HG02798 (cell line): ENCODE data around the gene GALNT8.
"Not testable (repeated sequence)": the region's sequence is repeated elsewhere in the genome, so short reads cannot be mapped to it uniquely, and the experiment has no call there.

Source experiments
- ATAC-seq: cut with Tn5 transposase; IDR thresholded peaks from one replicate; pipeline ENCODE4 v1.9.1; 2021; ENCODE audit warnings: mild to moderate bottlenecking; ENCODE audit not compliant: unreplicated experiment, poor library complexity

Gene GALNT8, protein sequence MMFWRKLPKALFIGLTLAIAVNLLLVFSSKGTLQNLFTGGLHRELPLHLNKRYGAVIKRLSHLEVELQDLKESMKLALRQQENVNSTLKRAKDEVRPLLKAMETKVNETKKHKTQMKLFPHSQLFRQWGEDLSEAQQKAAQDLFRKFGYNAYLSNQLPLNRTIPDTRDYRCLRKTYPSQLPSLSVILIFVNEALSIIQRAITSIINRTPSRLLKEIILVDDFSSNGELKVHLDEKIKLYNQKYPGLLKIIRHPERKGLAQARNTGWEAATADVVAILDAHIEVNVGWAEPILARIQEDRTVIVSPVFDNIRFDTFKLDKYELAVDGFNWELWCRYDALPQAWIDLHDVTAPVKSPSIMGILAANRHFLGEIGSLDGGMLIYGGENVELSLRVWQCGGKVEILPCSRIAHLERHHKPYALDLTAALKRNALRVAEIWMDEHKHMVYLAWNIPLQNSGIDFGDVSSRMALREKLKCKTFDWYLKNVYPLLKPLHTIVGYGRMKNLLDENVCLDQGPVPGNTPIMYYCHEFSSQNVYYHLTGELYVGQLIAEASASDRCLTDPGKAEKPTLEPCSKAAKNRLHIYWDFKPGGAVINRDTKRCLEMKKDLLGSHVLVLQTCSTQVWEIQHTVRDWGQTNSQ

GRCh38 chr12:4719821-4720636, at the start of gene GALNT8:
GALNT8 (plus strand) TSS chr12:4720400; CDS start chr12:4720678, 278 bp downstream.
- ATAC-seq, result no peak

- ATAC-seq, result no peak
Observed at GRCh38 chr12:4679711-4680110, 40.5 kb upstream of the GALNT8 start.

DNA sequence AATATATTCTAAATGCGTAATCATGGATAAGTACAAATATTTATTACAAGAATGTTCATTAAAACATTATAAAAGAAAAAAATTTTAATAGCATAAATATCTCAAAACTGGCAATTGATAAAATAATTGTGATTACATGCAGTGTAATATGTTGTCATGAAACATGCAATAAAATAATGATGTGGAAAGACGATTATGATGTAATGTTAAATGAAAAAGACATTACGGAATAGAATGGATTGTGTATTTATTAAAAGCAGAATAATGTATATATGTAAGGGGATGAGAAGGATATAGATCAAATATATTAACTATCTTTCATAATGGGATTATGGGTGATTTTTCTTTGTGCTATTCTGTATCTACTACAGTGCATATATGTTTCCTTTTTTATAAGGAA, 38.5 kb upstream of the GALNT8 start:
- ATAC-seq, result no peak

DNA sequence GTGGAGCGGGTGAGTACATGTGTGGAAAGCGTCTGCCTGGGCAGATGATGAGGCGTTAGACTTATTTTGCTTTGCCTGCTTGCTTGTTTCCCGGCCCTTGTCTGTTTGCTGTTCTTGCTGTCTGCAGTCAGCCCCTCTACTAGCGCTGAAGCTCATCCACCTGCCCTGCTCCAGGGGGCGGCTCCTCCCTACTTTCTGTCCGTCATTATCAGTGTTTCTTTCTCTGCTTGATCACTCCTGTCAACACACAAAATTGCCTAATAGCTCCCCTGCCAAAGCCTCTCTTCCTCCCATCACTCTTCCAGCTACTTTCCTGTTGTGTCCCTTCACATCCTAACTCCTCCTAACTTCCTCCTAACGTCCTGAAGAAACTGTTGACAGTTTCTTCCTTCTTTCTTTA, 34.9 kb upstream of the GALNT8 start:
- ATAC-seq, result no peak

DNA sequence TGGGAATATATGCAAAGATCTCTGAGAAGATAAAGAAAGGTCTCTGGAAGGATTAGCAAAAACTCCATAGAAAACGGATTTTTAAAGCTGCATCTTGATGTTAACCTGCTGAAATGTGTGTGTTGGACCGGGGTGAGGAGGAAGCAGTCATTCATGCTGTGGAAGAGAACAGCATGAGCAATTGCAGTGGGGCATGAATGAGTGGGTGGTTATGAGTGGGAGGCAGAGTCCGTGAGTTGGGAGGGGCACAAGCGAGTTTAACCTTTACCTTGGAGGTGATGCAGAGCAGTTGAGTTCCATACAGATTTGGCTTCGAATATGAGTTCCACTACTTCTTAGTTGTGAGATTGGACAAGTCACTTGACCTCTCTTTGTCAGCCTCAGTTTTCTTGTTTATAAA, 29.4 kb upstream of the GALNT8 start:
- ATAC-seq, result no peak

- ATAC-seq, result no peak
Observed at GRCh38 chr12:4700621-4701026, 19.6 kb upstream of the GALNT8 start.

- no peak for ATAC-seq
Observed at GRCh38 chr12:4701395-4702190, 18.6 kb upstream of the GALNT8 start.

- no peak for ATAC-seq
Observed at GRCh38 chr12:4703676-4704075, 16.5 kb upstream of the GALNT8 start.

GRCh38 chr12:4705824-4706223, 14.4 kb upstream of the GALNT8 start:
- no peak for ATAC-seq

- ATAC-seq, result no peak
Observed at GRCh38 chr12:4707306-4707705, 12.9 kb upstream of the GALNT8 start.

DNA sequence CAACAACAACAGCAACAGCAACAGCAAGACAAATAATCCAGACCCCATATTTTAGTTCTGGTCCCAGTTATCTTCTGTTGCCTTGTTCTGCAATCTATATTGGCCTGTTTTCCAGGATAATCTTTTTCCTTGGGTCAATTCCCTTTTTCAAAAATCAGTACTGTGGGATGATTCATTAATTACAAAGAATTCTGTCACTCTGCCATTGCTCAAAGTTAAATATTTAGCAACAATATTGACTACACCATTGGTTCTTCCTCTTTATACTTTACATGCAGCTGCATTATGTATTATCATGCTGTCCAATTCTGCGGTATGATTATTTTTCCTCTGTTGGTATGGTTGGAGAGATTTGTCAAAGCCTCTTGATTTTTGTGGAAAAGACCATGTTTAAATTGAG, 10.1 kb upstream of the GALNT8 start:
- no peak for ATAC-seq

DNA sequence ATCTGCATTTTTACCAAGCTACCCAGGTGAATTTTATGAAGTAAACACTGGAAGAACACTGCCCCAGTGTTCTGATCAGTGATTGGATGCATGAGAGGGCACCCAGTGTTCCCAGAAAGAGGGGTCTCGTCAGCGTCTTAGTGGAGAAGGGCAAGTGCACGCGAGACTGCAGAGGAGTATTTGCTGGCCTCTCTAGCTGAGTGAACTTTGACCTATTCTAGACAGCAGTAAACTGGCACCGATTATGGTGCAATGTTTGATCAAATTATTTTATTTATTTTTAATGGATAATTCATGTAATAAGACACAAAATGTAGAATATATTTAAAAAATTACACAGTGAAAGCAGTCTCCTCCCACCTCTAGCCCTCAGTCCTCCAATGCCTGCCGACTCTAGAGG, 5.3 kb upstream of the GALNT8 start:
- no peak for ATAC-seq

DNA sequence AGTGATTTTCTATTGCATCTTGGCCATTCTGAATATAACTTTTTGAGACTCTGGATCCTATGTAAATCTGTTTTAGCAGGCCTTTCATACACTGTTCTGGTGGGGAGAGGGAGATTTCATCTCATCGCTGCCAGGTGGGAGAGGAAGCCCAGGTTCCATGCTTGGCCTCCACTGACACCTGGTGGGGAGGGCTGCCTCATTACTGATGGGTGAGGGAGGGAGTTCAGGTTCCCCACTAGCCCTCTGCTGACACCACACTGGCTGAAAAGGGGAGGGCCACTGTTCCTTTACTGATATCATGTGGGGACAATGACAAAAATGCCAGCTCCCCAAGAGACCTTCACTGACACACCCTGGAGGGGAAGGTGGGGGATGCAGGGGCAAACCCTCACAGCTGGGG, 2.4 kb upstream of the GALNT8 start:
- no peak for ATAC-seq

DNA sequence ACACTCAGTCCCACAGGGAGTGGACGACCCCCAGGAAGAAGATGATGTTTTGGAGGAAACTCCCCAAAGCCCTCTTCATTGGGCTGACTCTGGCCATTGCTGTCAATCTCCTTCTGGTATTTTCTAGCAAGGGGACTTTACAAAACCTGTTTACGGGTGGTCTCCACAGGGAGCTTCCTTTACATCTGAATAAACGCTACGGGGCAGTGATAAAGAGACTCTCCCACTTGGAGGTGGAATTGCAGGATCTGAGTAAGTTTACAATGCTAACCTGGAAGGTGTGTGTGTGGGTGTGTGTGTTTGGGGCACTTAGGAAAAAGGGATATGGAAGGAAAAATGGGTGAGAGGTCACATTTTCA, 416 bp downstream of the GALNT8 start:
- no peak for ATAC-seq

DNA sequence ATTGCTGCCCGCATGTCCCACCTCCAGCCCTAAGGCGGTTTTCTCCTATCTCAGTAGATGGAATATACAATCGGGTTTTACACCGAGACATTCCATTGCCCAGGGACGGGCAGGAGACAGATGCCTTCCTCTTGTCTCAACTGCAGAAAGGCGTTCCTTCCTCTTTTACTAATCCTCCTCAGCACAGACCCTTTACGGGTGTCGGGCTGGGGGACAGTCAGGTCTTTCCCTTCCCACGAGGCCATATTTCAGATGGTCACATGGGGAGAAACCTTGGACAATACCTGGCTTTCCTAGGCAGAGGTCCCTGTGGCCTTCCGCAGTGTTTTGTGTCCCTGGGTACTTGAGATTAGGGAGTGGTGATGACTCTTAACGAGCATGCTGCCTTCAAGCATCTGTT, 1.4 kb downstream of the GALNT8 start:
- ATAC-seq, result not testable (repeated sequence)

DNA sequence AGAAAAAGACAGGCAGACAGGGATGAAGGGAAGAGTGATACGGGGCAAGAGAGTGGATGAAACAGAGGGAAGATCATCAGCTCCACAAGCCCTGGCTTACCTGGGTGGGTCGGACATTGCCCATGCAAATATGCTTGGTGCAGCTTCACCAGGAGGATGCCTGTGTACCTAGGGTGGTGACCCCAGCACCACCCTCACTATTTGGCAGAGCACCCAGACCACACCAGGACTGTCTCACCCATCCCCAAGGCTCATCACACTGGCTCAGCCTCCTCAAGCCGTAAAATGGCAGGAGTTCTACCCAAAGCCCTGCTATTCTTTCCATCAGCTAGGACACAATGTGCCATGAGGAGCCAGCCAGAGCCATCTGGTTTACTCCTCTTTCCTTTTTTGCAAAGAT, 3.0 kb downstream of the GALNT8 start:
- no peak for ATAC-seq

DNA sequence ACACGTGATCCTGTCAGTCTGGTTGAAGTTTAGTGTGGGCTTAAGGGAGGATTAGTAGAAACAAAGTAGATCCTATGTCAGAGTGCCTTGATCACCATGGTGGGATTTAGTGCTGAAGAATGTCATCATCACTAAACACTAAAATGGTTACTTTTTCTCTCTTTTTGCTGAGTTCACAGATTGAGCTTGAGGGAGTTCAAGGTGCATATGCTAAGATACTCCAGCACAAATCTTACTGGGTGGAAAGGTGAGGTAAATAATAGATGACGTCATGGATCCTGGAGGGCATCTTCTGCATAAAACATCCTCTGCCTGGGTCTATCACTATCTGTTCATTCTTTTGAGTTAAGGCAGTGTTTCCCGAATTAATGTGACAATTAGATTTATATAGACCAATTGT, 4.9 kb downstream of the GALNT8 start:
- ATAC-seq, result no peak

DNA sequence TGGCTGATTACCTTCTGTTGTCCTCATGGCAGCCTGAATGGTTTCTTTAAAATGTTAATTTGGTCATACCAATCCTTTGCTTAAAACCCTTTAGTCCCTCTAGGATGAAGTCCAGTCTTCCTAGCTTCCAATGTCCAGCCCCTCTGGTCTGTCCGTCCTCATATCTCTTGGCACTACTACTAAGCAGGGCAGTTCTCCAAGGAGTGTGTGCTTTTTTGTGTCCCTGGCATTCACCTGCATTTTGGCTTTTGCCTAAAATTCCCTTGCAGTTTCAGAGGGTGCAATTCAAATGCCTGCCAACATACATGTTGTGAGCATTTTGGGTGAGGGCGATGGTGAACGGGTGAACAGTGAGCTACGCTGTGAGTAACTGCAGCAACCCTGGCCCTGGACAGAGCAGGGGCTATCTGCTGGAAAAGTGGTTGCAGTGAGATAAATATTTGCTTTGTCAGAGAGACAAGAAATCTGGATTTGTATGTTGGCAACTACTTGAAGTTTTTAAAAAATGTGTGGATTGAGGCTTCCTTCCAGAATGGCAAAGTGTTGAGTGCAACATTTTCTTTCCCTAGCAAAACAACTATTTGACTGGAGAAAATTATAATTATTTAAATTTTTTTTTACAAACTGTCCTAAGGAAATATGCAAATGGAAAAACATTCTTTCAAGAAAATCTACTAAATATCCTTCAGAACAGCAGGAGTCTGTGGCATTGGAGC, 14.6 kb downstream of the GALNT8 start:
- no peak for ATAC-seq

GRCh38 chr12:4736091-4736490, 15.9 kb downstream of the GALNT8 start:
- no peak for ATAC-seq

DNA sequence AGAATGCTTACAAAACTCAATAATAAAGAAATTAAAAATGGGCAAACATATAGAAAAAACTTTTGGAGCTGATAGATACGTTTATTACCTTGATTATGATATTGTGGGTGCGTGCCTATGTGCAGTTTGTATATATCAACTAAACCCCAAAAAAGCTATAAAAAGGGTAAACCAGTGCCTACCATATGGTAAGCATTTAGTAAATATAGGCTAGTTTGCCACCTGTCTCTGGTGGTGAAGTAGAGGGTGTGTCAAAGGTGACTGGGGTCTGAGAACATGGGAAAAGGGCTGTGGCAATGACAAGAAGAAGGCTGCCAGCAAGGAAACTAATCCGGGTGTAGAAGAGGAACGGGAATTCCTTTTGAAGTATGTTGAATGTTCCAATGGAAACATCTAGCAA, 18.3 kb downstream of the GALNT8 start:
- ATAC-seq, result no peak
